K562 (cell line): ENCODE data around the gene CCDC106. TPM values are rescaled to one million over a fixed set of nuclear protein-coding genes. Genes with fewer than 3 reads are reported as not detected.

Experiments used
- BCLAF1 ChIP-seq, 2 experiments: fragments of 450-650 bp in 1 of 2; IDR thresholded peaks; 2 replicates each; pipeline ENCODE4 v1.6.1; 2011 to 2017; ENCODE audit warnings: low read depth in 2 of 2, antibody characterized with exemption in 1 of 2, borderline replicate concordance in 1 of 2, low read length in 1 of 2, mild to moderate bottlenecking in 1 of 2, mixed read lengths in 1 of 2; ENCODE audit not compliant: control insufficient read depth in 1 of 2
- ERF ChIP-seq: fragments of 450-650 bp; formaldehyde crosslinking; IDR thresholded peaks from 2 replicates; pipeline ENCODE4 v1.4.0; 2020; ENCODE audit warnings: mild to moderate bottlenecking, mixed read lengths
- ESRRA ChIP-seq: fragments of 450-650 bp; IDR thresholded peaks from 2 replicates; pipeline ENCODE4 v1.6.1; 2014; ENCODE audit warnings: low read depth, mild to moderate bottlenecking, moderate library complexity, borderline replicate concordance
- HCFC1 ChIP-seq: IDR thresholded peaks from 2 replicates; pipeline ENCODE4 v1.6.1; 2012; ENCODE audit warnings: low read depth, low read length, improper control_type of control experiment
- KDM1A ChIP-seq, 2 experiments: fragments of 450-650 bp; IDR thresholded peaks; 2 replicates each; pipeline ENCODE4 v1.6.1; 2016; ENCODE audit warnings: mild to moderate bottlenecking in 2 of 2
- LCOR ChIP-seq: sonication (generic); formaldehyde crosslinking; IDR thresholded peaks from 2 replicates; pipeline ENCODE4 v1.8.0; 2022; ENCODE audit warnings: mild to moderate bottlenecking, missing genetic modification reagents
- NCOR1 ChIP-seq: fragments of 450-650 bp; IDR thresholded peaks from 2 replicates; pipeline ENCODE4 v1.6.1; 2016; ENCODE audit warnings: mild to moderate bottlenecking, moderate library complexity
- SUPT5H ChIP-seq: fragments of 450-650 bp; IDR thresholded peaks from 2 replicates; pipeline ENCODE4 v1.6.1; 2016
- TEAD1 ChIP-seq, 2 experiments: fragments of 450-650 bp in 1 of 2; sonication (generic) in 1 of 2; formaldehyde crosslinking; IDR thresholded peaks; 2 replicates each; pipeline versions ENCODE4 v1.4.0 to v1.8.0; 2020 to 2022; ENCODE audit warnings: mild to moderate bottlenecking in 2 of 2, missing genetic modification reagents in 1 of 2
- ZBTB17 ChIP-seq: fragments of 450-650 bp; formaldehyde crosslinking; IDR thresholded peaks from 2 replicates; pipeline ENCODE4 v1.4.0; 2020; ENCODE audit warnings: mild to moderate bottlenecking
- ZNF175 ChIP-seq: fragments of 200-800 bp; sonication (Bioruptor generic); IDR thresholded peaks from 2 replicates; pipeline ENCODE4 v1.6.1; 2016; ENCODE audit warnings: low read depth, mild to moderate bottlenecking, missing genetic modification characterization, missing compliant biosample characterization
- ZNF232 ChIP-seq: sonication (generic); formaldehyde crosslinking; IDR thresholded peaks from 2 replicates; pipeline ENCODE4 v1.8.0; 2022; ENCODE audit warnings: mild to moderate bottlenecking, missing genetic modification reagents
- ZNF239 ChIP-seq: fragments of 250-450 bp; sonication (Bioruptor Pico); IDR thresholded peaks from 2 replicates; pipeline ENCODE4 v1.4.0; 2020; ENCODE audit warnings: mild to moderate bottlenecking
- ZNF436 ChIP-seq: fragments of 250-450, 450-650 bp; sonication (Bioruptor Pico); formaldehyde crosslinking; IDR thresholded peaks from 2 replicates; pipeline ENCODE4 v1.7.0; 2020; ENCODE audit warnings: mild to moderate bottlenecking
- polyA plus RNA-seq, 8 experiments: library from polyadenylated mRNA; depleted of rRNA in 4 of 8; stranded (reverse) in 5 of 8; unstranded in 3 of 8; fragments of >200 nt; fragmentation: Nextera tagmentation in 2 of 8; fragmentation: Illumina TruSeq in 1 of 8; extraction: Ambion mirVana in 2 of 8; extraction: Trizol in 1 of 8; gene quantifications; 2 replicates each; pipeline versions ENCODE4 v1.2.1 to v1.2.3, GENCODE V29; 2011 to 2014; ENCODE audit warnings: inconsistent platforms in 1 of 8, missing spikeins in 1 of 8
- total RNA-seq, 7 experiments: library from RNA; depleted of rRNA in 6 of 7; stranded (reverse); fragments of >200 nt in 6 of 7; fragmentation: Illumina TruSeq in 2 of 7; extraction: Trizol in 2 of 7; gene quantifications; 2 replicates each; pipeline versions ENCODE4 v1.2.1 to v1.2.3, GENCODE V29; 2011 to 2021; ENCODE audit warnings: low replicate concordance in 1 of 7
- TF ChIP-seq, protein P1 (sequence below): sonication (generic); formaldehyde crosslinking; IDR thresholded peaks from 2 replicates; pipeline ENCODE4 v1.8.0; 2022; ENCODE audit warnings: mild to moderate bottlenecking, low read depth, missing genetic modification reagents
- TF ChIP-seq, protein P2 (sequence below): fragments of 200-800 bp; sonication (Bioruptor generic); IDR thresholded peaks from 2 replicates; pipeline ENCODE4 v1.6.1; 2017; ENCODE audit warnings: missing genetic modification characterization, missing compliant biosample characterization
- TF ChIP-seq, protein P3 (sequence below): fragments of 200-800 bp; sonication (Bioruptor generic); IDR thresholded peaks from 2 replicates; pipeline ENCODE4 v1.6.1; 2017; ENCODE audit warnings: missing genetic modification characterization, missing compliant biosample characterization

CCDC106 gene
- total and polyA plus RNA-seq, 9 of the 15 experiments (the other 6 are each of a cell fraction or from before 2014, with no cell fraction given), result 0.10 to 27.5 (median 15.0) TPM; not detected in 1

- TF ChIP-seq BCLAF1 (IDR thresholded peaks at IDR 0.05; ENCODE audit: borderline replicate concordance in 1 of 2, control insufficient read depth in 1 of 2, low read depth in 2 of 2, low read length in 1 of 2) (no peak), ERF (CRISPR knock-in tag) (0 out of 2 replicates have a peak, but pooled peaks have one; percentile 84), NCOR1 (peak; percentile 21; the same call in 1 of the 2 replicates), SUPT5H (peak; percentile 5), TEAD1 (CRISPR knock-in tag; IDR thresholded peaks at IDR 0.05) (peak; percentile 23 to 78; a peak in 1 of 4 replicates), ZNF436 (CRISPR knock-in tag) (no peak), LCOR (no peak), ZNF232 (CRISPR knock-in tag) (no peak), ZNF239 (CRISPR knock-in tag) (no peak), ZBTB17 (CRISPR knock-in tag) (peak; percentile 59), HCFC1 (no peak; the same call in 1 of the 2 replicates), KDM1A (IDR thresholded peaks at IDR 0.05) (no peak), ZNF175 (peak; percentile 95), ESRRA (no peak)
- TF ChIP-seq, protein P1, sequence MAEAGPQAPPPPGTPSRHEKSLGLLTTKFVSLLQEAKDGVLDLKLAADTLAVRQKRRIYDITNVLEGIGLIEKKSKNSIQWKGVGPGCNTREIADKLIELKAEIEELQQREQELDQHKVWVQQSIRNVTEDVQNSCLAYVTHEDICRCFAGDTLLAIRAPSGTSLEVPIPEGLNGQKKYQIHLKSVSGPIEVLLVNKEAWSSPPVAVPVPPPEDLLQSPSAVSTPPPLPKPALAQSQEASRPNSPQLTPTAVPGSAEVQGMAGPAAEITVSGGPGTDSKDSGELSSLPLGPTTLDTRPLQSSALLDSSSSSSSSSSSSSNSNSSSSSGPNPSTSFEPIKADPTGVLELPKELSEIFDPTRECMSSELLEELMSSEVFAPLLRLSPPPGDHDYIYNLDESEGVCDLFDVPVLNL (CRISPR knock-in tag), result peak; percentile 84; the same call in 1 of the 2 replicates
- TF ChIP-seq, protein P2, sequence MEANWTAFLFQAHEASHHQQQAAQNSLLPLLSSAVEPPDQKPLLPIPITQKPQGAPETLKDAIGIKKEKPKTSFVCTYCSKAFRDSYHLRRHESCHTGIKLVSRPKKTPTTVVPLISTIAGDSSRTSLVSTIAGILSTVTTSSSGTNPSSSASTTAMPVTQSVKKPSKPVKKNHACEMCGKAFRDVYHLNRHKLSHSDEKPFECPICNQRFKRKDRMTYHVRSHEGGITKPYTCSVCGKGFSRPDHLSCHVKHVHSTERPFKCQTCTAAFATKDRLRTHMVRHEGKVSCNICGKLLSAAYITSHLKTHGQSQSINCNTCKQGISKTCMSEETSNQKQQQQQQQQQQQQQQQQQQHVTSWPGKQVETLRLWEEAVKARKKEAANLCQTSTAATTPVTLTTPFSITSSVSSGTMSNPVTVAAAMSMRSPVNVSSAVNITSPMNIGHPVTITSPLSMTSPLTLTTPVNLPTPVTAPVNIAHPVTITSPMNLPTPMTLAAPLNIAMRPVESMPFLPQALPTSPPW (CRISPR knock-in tag), result peak; percentile 92
- TF ChIP-seq, protein P3, sequence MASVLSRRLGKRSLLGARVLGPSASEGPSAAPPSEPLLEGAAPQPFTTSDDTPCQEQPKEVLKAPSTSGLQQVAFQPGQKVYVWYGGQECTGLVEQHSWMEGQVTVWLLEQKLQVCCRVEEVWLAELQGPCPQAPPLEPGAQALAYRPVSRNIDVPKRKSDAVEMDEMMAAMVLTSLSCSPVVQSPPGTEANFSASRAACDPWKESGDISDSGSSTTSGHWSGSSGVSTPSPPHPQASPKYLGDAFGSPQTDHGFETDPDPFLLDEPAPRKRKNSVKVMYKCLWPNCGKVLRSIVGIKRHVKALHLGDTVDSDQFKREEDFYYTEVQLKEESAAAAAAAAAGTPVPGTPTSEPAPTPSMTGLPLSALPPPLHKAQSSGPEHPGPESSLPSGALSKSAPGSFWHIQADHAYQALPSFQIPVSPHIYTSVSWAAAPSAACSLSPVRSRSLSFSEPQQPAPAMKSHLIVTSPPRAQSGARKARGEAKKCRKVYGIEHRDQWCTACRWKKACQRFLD, result peak; percentile 98
Observed at GRCh38 chr19:55599842-55600661, 48.0 kb upstream of the CCDC106 start, which contains the start of gene ZNF524 (continued).
